ENCODE measurements around the gene VAV3.

The VAV3 gene

GRCh38 chr1:107622535-107622934, 342.4 kb downstream of the VAV3 start:
- POLR2A ChIA-PET (ENCODE audit: low non-redundant PET): no interaction called here
- no peak overlapping the region for H3K27ac ChIP-seq
- no peak for TF ChIP-seq CTCF (conservative IDR thresholded peaks at IDR 0.05; ENCODE audit: low read depth)
- CTCF ChIA-PET: interaction anchor here (0.5 kb wide), 1 partner anchor 29 kb away, joined by 3 read pairs; no protein-coding TSS in a partner anchor
- DNase-seq (ENCODE audit: low spot score): no peak

GRCh38 chr1:107620753-107621152, 344.2 kb downstream of the VAV3 start:
- no peak overlapping the region for H3K27ac ChIP-seq
- no peak for TF ChIP-seq CTCF (conservative IDR thresholded peaks at IDR 0.05; ENCODE audit: low read depth)
- ChIA-PET CTCF (no interaction called here), POLR2A (ENCODE audit: low non-redundant PET) (no interaction called here)
- no peak for DNase-seq (ENCODE audit: low spot score)

- H3K27ac ChIP-seq: no peak overlapping the region
- ChIA-PET CTCF (no interaction called here), POLR2A (ENCODE audit: low non-redundant PET) (no interaction called here)
- TF ChIP-seq CTCF (conservative IDR thresholded peaks at IDR 0.05; ENCODE audit: low read depth): no peak
- no peak for DNase-seq (ENCODE audit: low spot score)
These were observed 346.4 kb downstream of the VAV3 start for GRCh38 chr1:107618539-107618938.

GRCh38 chr1:107617921-107618320, 347.1 kb downstream of the VAV3 start:
- no peak for DNase-seq (ENCODE audit: low spot score)
- ChIA-PET POLR2A (ENCODE audit: low non-redundant PET) (no interaction called here), CTCF (no interaction called here)
- no peak overlapping the region for H3K27ac ChIP-seq
- TF ChIP-seq CTCF (conservative IDR thresholded peaks at IDR 0.05; ENCODE audit: low read depth): no peak

- no peak overlapping the region for H3K27ac ChIP-seq
- no peak for DNase-seq (ENCODE audit: low spot score)
- CTCF ChIA-PET: no interaction called here
- no peak for TF ChIP-seq CTCF (conservative IDR thresholded peaks at IDR 0.05; ENCODE audit: low read depth)
- POLR2A ChIA-PET (ENCODE audit: low non-redundant PET): no interaction called here
These were observed 347.5 kb downstream of the VAV3 start for GRCh38 chr1:107617456-107617855.

GRCh38 chr1:107609808-107610207, 355.2 kb downstream of the VAV3 start:
- H3K27ac ChIP-seq: no peak overlapping the region
- POLR2A ChIA-PET (ENCODE audit: low non-redundant PET): no interaction called here
- CTCF ChIA-PET: interaction anchor here (1.0 kb wide), 1 partner anchor 65 kb away, joined by 3 read pairs; no protein-coding TSS in a partner anchor
- TF ChIP-seq CTCF (conservative IDR thresholded peaks at IDR 0.05; ENCODE audit: low read depth): no peak
- DNase-seq (ENCODE audit: low spot score): no peak

GRCh38 chr1:107604825-107605224, 360.2 kb downstream of the VAV3 start:
- no peak overlapping the region for H3K27ac ChIP-seq
- no peak for DNase-seq (ENCODE audit: low spot score)
- no peak for TF ChIP-seq CTCF (conservative IDR thresholded peaks at IDR 0.05; ENCODE audit: low read depth)
- ChIA-PET CTCF (no interaction called here), POLR2A (ENCODE audit: low non-redundant PET) (no interaction called here)
